ENCODE data around the gene GPR85. TPM values are rescaled to one million over a fixed set of nuclear protein-coding genes. Genes with fewer than 3 reads are reported as not detected.

Gene GPR85
- polyA plus RNA-seq, 2 of the 4 experiments (the other 2 are of a cell fraction): 0.10 TPM; not detected in 1

- Histone ChIP-seq H3K4me3 (no peak overlapping the region), H3K9me3 (no peaks in the 10 kb centered on the region), H3K4me1 (no peaks in the 10 kb centered on the region), H3K4me2 (no peak overlapping the region), H3K27ac (no peak overlapping the region)
- DNase-seq (ENCODE audit: low read depth in 1 of 2, low spot score in 1 of 2) (no peak), FAIRE-seq (no peak), ATAC-seq (no peak)
- TF ChIP-seq RNF2 (IDR thresholded peaks at IDR 0.05; ENCODE audit: borderline replicate concordance, low read depth) (no peak), FOXS1 (CRISPR knock-in tag; IDR thresholded peaks at IDR 0.05) (no peak), HDAC2 (IDR thresholded peaks at IDR 0.05) (no peak), CHD4 (IDR thresholded peaks at IDR 0.05; ENCODE audit: borderline replicate concordance) (no peak), BCL3 (IDR thresholded peaks at IDR 0.05) (no peak)
- ChIA-PET CTCF (interaction anchor here (0.6 kb wide), 1 partner anchor 22 kb away, joined by 3 read pairs; no protein-coding TSS in a partner anchor), POLR2A (no interaction called here)
- 1% methylated on average over 2 of the region's 2 CpGs for WGBS (ENCODE audit: missing lambda C conversion rate)
These were observed 8.3 kb downstream of the GPR85 start for GRCh38 chr7:113078331-113078730.

GRCh38 chr7:113076703-113077102 is 9.9 kb downstream of the GPR85 start:
- ChIA-PET POLR2A (no interaction called here), CTCF (interaction anchor here (1.1 to 1.4 kb wide), 2 partner anchors 18 to 527 kb away, joined by 3 to 4 read pairs; no protein-coding TSS in a partner anchor)
- no peak overlapping the region for H3K4me2 ChIP-seq
- H3K4me3 ChIP-seq: no peak overlapping the region
- TF ChIP-seq SMC3 (IDR thresholded peaks at IDR 0.05) (no peak), PBX3 (IDR thresholded peaks at IDR 0.05) (no peak), NR3C1 (IDR thresholded peaks at IDR 0.05) (no peak), EHMT2 (IDR thresholded peaks at IDR 0.05; ENCODE audit: low read depth) (no peak), HDAC2 (IDR thresholded peaks at IDR 0.05) (no peak), E2F6 (IDR thresholded peaks at IDR 0.05; ENCODE audit: borderline replicate concordance, low read depth) (no peak), CHD4 (IDR thresholded peaks at IDR 0.05; ENCODE audit: borderline replicate concordance) (no peak), RNF2 (IDR thresholded peaks at IDR 0.05; ENCODE audit: borderline replicate concordance, low read depth) (no peak), ELK1 (IDR thresholded peaks at IDR 0.05; ENCODE audit: low read depth, low read length) (no peak), PHF8 (IDR thresholded peaks at IDR 0.05; ENCODE audit: borderline replicate concordance, low read depth) (no peak), CHD2 (IDR thresholded peaks at IDR 0.05; ENCODE audit: low read length, partially characterized antibody) (no peak), ZSCAN20 (CRISPR knock-in tag; IDR thresholded peaks at IDR 0.05) (no peak), CEBPB (IDR thresholded peaks at IDR 0.05) (no peak), SREBF2 (IDR thresholded peaks at IDR 0.05) (no peak), HMGXB4 (CRISPR knock-in tag; IDR thresholded peaks at IDR 0.05; ENCODE audit: borderline replicate concordance) (no peak), NPAS2 (CRISPR knock-in tag; IDR thresholded peaks at IDR 0.05; ENCODE audit: borderline replicate concordance) (no peak), TP53 (CRISPR knock-in tag; IDR thresholded peaks at IDR 0.05) (no peak), GATA3 (IDR thresholded peaks at IDR 0.05; ENCODE audit: borderline replicate concordance) (no peak), MAZ (IDR thresholded peaks at IDR 0.05; ENCODE audit: borderline replicate concordance, low read depth, low read length) (no peak), FOXS1 (CRISPR knock-in tag; IDR thresholded peaks at IDR 0.05) (no peak)
- no peaks in the 10 kb centered on the region for H3K4me1 ChIP-seq
- DNase-seq (ENCODE audit: low read depth in 1 of 2, low spot score in 1 of 2) (no peak), FAIRE-seq (no peak), ATAC-seq (no peak)
- 48% methylated on average over 3 of the region's 3 CpGs for WGBS (ENCODE audit: missing lambda C conversion rate)
- H3K9me3 ChIP-seq: no peaks in the 10 kb centered on the region
- H3K27ac ChIP-seq: no peak overlapping the region
